Neutrophil (primary cell): ENCODE measurements around the gene EXOC6.

Source experiments
- H3K27ac ChIP-seq: fragments of 200-600 bp; sonication (generic); 2 replicates; pipeline ENCODE4 v1.5.1; 2016; ENCODE audit warnings: mild to moderate bottlenecking, moderate library complexity
- H3K27me3 ChIP-seq: fragments of 200-600 bp; sonication (generic); 2 replicates; pipeline ENCODE4 v1.6.0; 2016; ENCODE audit warnings: mild to moderate bottlenecking
- H3K36me3 ChIP-seq: fragments of 200-600 bp; sonication (generic); 2 replicates; pipeline ENCODE4 v1.5.1; 2017
- H3K4me1 ChIP-seq, 2 experiments: fragments of 200-600 bp in 1 of 2; sonication (generic) in 1 of 2; 1 replicate in 1 of 2; 2 replicates in 1 of 2; pipeline versions ENCODE4 v1.5.1 to v1.6.1; 2013 to 2016; ENCODE audit warnings: low read depth in 1 of 2, low read length in 1 of 2, mild to moderate bottlenecking in 1 of 2, moderate library complexity in 1 of 2; ENCODE audit not compliant: control insufficient read depth in 1 of 2, insufficient read depth in 1 of 2
- H3K4me3 ChIP-seq, 2 experiments: fragments of 200-600 bp in 1 of 2; sonication (generic) in 1 of 2; 1 replicate in 1 of 2; 2 replicates in 1 of 2; pipeline ENCODE4 v1.5.1; 2013 to 2016; ENCODE audit warnings: low read depth in 1 of 2, low read length in 1 of 2, mild to moderate bottlenecking in 1 of 2, moderate library complexity in 1 of 2
- H3K9me3 ChIP-seq: fragments of 200-600 bp; sonication (generic); 2 replicates; pipeline ENCODE4 v1.5.1; 2016
- TF ChIP-seq, protein P1 (sequence below): fragments of 200-600 bp; sonication (generic); IDR thresholded peaks from 2 replicates; pipeline ENCODE4 v1.5.1; 2016; ENCODE audit warnings: antibody characterized with exemption

EXOC6 gene

GRCh38 chr10:93071674-93072224 is 223.4 kb downstream of the EXOC6 start:
- H3K9me3 ChIP-seq, result no peaks in the 10 kb centered on the region
- H3K4me1 ChIP-seq, result peaks cover 14 to 21% of the 10 kb centered on the region in 2 experiments
- H3K36me3 ChIP-seq, result no peaks in the 10 kb centered on the region
- TF ChIP-seq, protein P1, sequence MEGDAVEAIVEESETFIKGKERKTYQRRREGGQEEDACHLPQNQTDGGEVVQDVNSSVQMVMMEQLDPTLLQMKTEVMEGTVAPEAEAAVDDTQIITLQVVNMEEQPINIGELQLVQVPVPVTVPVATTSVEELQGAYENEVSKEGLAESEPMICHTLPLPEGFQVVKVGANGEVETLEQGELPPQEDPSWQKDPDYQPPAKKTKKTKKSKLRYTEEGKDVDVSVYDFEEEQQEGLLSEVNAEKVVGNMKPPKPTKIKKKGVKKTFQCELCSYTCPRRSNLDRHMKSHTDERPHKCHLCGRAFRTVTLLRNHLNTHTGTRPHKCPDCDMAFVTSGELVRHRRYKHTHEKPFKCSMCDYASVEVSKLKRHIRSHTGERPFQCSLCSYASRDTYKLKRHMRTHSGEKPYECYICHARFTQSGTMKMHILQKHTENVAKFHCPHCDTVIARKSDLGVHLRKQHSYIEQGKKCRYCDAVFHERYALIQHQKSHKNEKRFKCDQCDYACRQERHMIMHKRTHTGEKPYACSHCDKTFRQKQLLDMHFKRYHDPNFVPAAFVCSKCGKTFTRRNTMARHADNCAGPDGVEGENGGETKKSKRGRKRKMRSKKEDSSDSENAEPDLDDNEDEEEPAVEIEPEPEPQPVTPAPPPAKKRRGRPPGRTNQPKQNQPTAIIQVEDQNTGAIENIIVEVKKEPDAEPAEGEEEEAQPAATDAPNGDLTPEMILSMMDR, result no peak
- no peak overlapping the region for H3K27ac ChIP-seq
- peaks cover 100% of the 10 kb centered on the region for H3K27me3 ChIP-seq
- H3K4me3 ChIP-seq, result no peak overlapping the region

GRCh38 chr10:93072225-93072712 is 223.9 kb downstream of the EXOC6 start:
- H3K36me3 ChIP-seq, result no peaks in the 10 kb centered on the region
- TF ChIP-seq, protein P1, result no peak
- no peak overlapping the region for H3K27ac ChIP-seq
- H3K4me3 ChIP-seq, result no peak overlapping the region
- peaks cover 100% of the 10 kb centered on the region for H3K27me3 ChIP-seq
- peaks cover 14 to 21% of the 10 kb centered on the region in 2 experiments for H3K4me1 ChIP-seq
- no peaks in the 10 kb centered on the region for H3K9me3 ChIP-seq

GRCh38 chr10:93072713-93073538 is 224.6 kb downstream of the EXOC6 start:
- H3K9me3 ChIP-seq, result no peaks in the 10 kb centered on the region
- peaks cover 100% of the 10 kb centered on the region for H3K27me3 ChIP-seq
- H3K4me3 ChIP-seq, result no peak overlapping the region
- TF ChIP-seq, protein P1, result no peak
- H3K4me1 ChIP-seq, result peaks cover 14 to 21% of the 10 kb centered on the region in 2 experiments
- no peaks in the 10 kb centered on the region for H3K36me3 ChIP-seq
- H3K27ac ChIP-seq, result no peak overlapping the region

- Histone ChIP-seq H3K27ac (no peak within 1 kb of the TSS), H3K36me3 (no peaks in the 10 kb centered on the region), H3K27me3 (peaks cover 100% of the 10 kb centered on the region), H3K9me3 (no peaks in the 10 kb centered on the region), H3K4me1 (peaks cover 14 to 21% of the 10 kb centered on the region in 2 experiments), H3K4me3 (no peak within 1 kb of the TSS)
- TF ChIP-seq, protein P1, result no peak
Observed at GRCh38 chr10:93073539-93074146, 225.3 kb downstream of the EXOC6 start, which contains the start of gene CYP26A1. Gene CYP26A1 (plus strand): TSS chr10:93073893. CDS start chr10:93073935, 42 bp downstream.

DNA sequence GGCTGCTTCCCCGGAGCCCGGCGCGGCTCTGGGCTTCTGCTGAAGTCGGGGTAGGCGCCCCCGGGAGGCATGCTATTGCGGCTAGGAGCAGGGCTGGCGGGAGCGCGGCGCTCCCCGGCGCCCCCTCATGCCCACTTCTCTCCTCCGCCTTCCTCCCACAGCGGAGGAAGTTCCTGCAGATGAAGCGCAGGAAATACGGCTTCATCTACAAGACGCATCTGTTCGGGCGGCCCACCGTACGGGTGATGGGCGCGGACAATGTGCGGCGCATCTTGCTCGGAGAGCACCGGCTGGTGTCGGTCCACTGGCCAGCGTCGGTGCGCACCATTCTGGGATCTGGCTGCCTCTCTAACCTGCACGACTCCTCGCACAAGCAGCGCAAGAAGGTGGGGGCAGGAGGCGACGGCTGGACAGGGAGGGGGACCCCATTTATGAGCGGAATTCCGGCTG is 225.9 kb downstream of the EXOC6 start:
- Histone ChIP-seq H3K36me3 (no peaks in the 10 kb centered on the region), H3K27me3 (peaks cover 100% of the 10 kb centered on the region), H3K4me1 (peaks cover 14 to 21% of the 10 kb centered on the region in 2 experiments), H3K9me3 (no peaks in the 10 kb centered on the region), H3K27ac (no peak overlapping the region), H3K4me3 (no peak overlapping the region)
- TF ChIP-seq, protein P1, result no peak
